ENCODE results near the gene DTX3. TPM values are rescaled to one million over a fixed set of nuclear protein-coding genes. Genes with fewer than 3 reads are reported as not detected.

The DTX3 gene
- total and polyA plus RNA-seq, 2 of the 13 experiments (the other 11 are each of a cell fraction or from before 2014, with no cell fraction given): 9.0 to 27.2 TPM

GRCh38 chr12:57571926-57572762, 32.5 kb upstream of the DTX3 start (continued):
- TF ChIP-seq CEBPZ (IDR thresholded peaks at IDR 0.05; ENCODE audit: low read length): no peak
- no peak for TF ChIP-seq RARG (CRISPR knock-in tag; IDR thresholded peaks at IDR 0.05; ENCODE audit: low read depth)
- TF ChIP-seq MIER3 (CRISPR knock-in tag; IDR thresholded peaks at IDR 0.05; ENCODE audit: borderline replicate concordance): no peak
- no peak for TF ChIP-seq NFE2L2 (IDR thresholded peaks at IDR 0.05; ENCODE audit: low read length)
- no peak for TF ChIP-seq ATAD3A (CRISPR knock-in tag; IDR thresholded peaks at IDR 0.05)
- TF ChIP-seq ZNF619 (CRISPR knock-in tag; IDR thresholded peaks at IDR 0.05): no peak

GRCh38 chr12:57574795-57575194, 29.8 kb upstream of the DTX3 start:
- H4K20me1 ChIP-seq (ENCODE audit: insufficient read depth, low read length): no peaks in the 10 kb centered on the region
- H3K27ac ChIP-seq (ENCODE audit: extremely low read length, insufficient read depth, low read length): peak overlapping the region; percentile 99
- no TSS peak for BruUV-seq (replicated peaks)
- no peak overlapping the region for H3K4me2 ChIP-seq (ENCODE audit: low read depth, low read length)
- DNase-seq (ENCODE audit: low spot score): no peak
- no peak for FAIRE-seq
- H3K9ac ChIP-seq (ENCODE audit: insufficient read depth, low read depth, low read length): no peak overlapping the region
- H3K36me3 ChIP-seq (replicated peaks in 1 of 2; ENCODE audit: control insufficient read depth in 1 of 2, insufficient read depth in 2 of 2, low read length in 2 of 2): no peaks in the 10 kb centered on the region; a peak in 1 of 5 replicates
- POLR2A ChIA-PET: interaction anchor here (1.2 to 4.4 kb wide), 9 partner anchors 14 to 86 kb away, joined by 3 to 40 read pairs (median 16); partner anchors contain the start of genes ARHGEF25, DCTN2, DDIT3 and MBD6
- no peaks in the 10 kb centered on the region for H3K9me3 ChIP-seq (ENCODE audit: low read length)
- 88% methylated on average over 9 of the region's 10 CpGs for WGBS (ENCODE audit: low lambda C conversion rate)
- CTCF ChIA-PET (ENCODE audit: low intra/inter-chr PET ratio, low total read pairs): no interaction called here
- no peak overlapping the region for H2AFZ ChIP-seq (ENCODE audit: low read length)
- intact Hi-C loops (cut with micrococcal nuclease; ENCODE audit: unreplicated experiment): no loop called here
- H3K4me3 ChIP-seq (replicated peaks in 1 of 3; ENCODE audit: insufficient read depth in 1 of 3, low read depth in 2 of 3, low read length in 3 of 3): no peak overlapping the region
- H3K79me2 ChIP-seq (ENCODE audit: insufficient read depth, low read length): peaks cover 10% of the 10 kb centered on the region
- in situ Hi-C loops (cut with HindIII; ENCODE audit: extremely low pct_ligation_motif_present, low pct_unique_long_range_greater_than_20kb): no loop called here
- no peaks in the 10 kb centered on the region for H3K27me3 ChIP-seq (ENCODE audit: control insufficient read depth in 1 of 2, insufficient read depth in 2 of 2, low read length in 2 of 2)
- peaks cover 59% of the 10 kb centered on the region for H3K4me1 ChIP-seq (ENCODE audit: insufficient read depth, low read length)
- ATAC-seq: no peak
- no peak for TF ChIP-seq ZNF275 (CRISPR knock-in tag; IDR thresholded peaks at IDR 0.05; ENCODE audit: borderline replicate concordance)
- TF ChIP-seq CHD4 (IDR thresholded peaks at IDR 0.05; ENCODE audit: borderline replicate concordance, low read length): no peak
- TF ChIP-seq ZNF484 (CRISPR knock-in tag; IDR thresholded peaks at IDR 0.05; ENCODE audit: borderline replicate concordance, low read depth): no peak
- TF ChIP-seq TAF1 (CRISPR knock-in tag; IDR thresholded peaks at IDR 0.05): no peak
- TF ChIP-seq ATF6 (CRISPR knock-in tag; conservative IDR thresholded peaks at IDR 0.05): no peak
- TF ChIP-seq MAF1 (CRISPR knock-in tag; IDR thresholded peaks at IDR 0.05; ENCODE audit: borderline replicate concordance): no peak
- no peak for TF ChIP-seq MXD4 (CRISPR knock-in tag; IDR thresholded peaks at IDR 0.05)
- TF ChIP-seq ZNF589 (CRISPR knock-in tag; conservative IDR thresholded peaks at IDR 0.05): no peak
- TF ChIP-seq FOSL2 (CRISPR knock-in tag; IDR thresholded peaks at IDR 0.05): no peak
- no peak for TF ChIP-seq POLR2AphosphoS2 (IDR thresholded peaks at IDR 0.05; ENCODE audit: low read depth, low read length)
- no peak for TF ChIP-seq FOXM1 (CRISPR knock-in tag; IDR thresholded peaks at IDR 0.05)

Data from HepG2 (cell line).